ENCODE results near the gene RAPGEF1. TPM values are rescaled to one million over a fixed set of nuclear protein-coding genes. Genes with fewer than 3 reads are reported as not detected.
A peak's percentile ranks its signal among the peaks of the same experiment; 100 is the strongest.

The RAPGEF1 gene
- total and polyA plus RNA-seq, 9 of the 15 experiments (the other 6 are each of a cell fraction or from before 2014, with no cell fraction given) = 0.06 to 44.1 (median 19.9) TPM

GRCh38 chr9:131707733-131708157, 32.1 kb downstream of the RAPGEF1 start (continued):
- TF ChIP-seq SMAD4 (CRISPR knock-in tag; conservative IDR thresholded peaks at IDR 0.05) (0 out of 2 replicates have a peak, but pooled peaks have one; percentile 3), ETV1 (tag; conservative IDR thresholded peaks at IDR 0.05; ENCODE audit: low read depth) (no peak), CGGBP1 (CRISPR knock-in tag; IDR thresholded peaks at IDR 0.05) (no peak), SREBF2 (CRISPR knock-in tag; IDR thresholded peaks at IDR 0.05) (no peak), ZNF584 (CRISPR knock-in tag; IDR thresholded peaks at IDR 0.05; ENCODE audit: low read depth) (no peak), SMARCE1 (IDR thresholded peaks at IDR 0.05) (peak; percentile 68), SPI1 (IDR thresholded peaks at IDR 0.05; ENCODE audit: borderline replicate concordance, low read depth, low read length) (peak; percentile 77), IFI16 (CRISPR knock-in tag; IDR thresholded peaks at IDR 0.05) (no peak), SMARCA4 (IDR thresholded peaks at IDR 0.05) (peak; percentile 86), JUND (IDR thresholded peaks at IDR 0.05; ENCODE audit: borderline replicate concordance, low read depth, low read length) (peak; percentile 63; the same call in 1 of the 2 replicates), JUND (tag; IDR thresholded peaks at IDR 0.05; ENCODE audit: borderline replicate concordance, low read depth, low read length) (peak; percentile 80; the same call in 2 of the 3 replicates), ZNF316 (IDR thresholded peaks at IDR 0.05) (peak; percentile 100), PBX2 (CRISPR knock-in tag; IDR thresholded peaks at IDR 0.05; ENCODE audit: low read depth) (no peak), PBX2 (tag; conservative IDR thresholded peaks at IDR 0.05; ENCODE audit: low read depth) (peak; percentile 70)
